HT1080 (cell line): ENCODE data around the gene PRKAG1. TPM values are rescaled to one million over a fixed set of nuclear protein-coding genes. Genes with fewer than 3 reads are reported as not detected.
A peak's percentile ranks its signal among the peaks of the same experiment; 100 is the strongest.

Source experiments
- DNase-seq: peaks from one replicate; pipeline ENCODE4 v3.0.0-alpha.2; 2015; ENCODE audit warnings: low read depth
- total RNA-seq: library from RNA; depleted of rRNA; stranded (reverse); fragments of >200 nt; shearing (Covaris generic); gene quantifications from 2 replicates; pipeline ENCODE4 v1.2.3, GENCODE V29; 2014

Gene PRKAG1
- total RNA-seq, 1 experiment from 2014 or later: 101 TPM

- peak; percentile 18 for DNase-seq
Measured at GRCh38 chr12:49014547-49014946, 4.0 kb downstream of the PRKAG1 start.

GRCh38 chr12:49013428-49013827, 5.1 kb downstream of the PRKAG1 start:
- DNase-seq: no peak

- DNase-seq: no peak
Measured at GRCh38 chr12:49012739-49013138, 5.8 kb downstream of the PRKAG1 start.

GRCh38 chr12:49010092-49010668, 8.4 kb downstream of the PRKAG1 start:
- DNase-seq: no peak

- DNase-seq: no peak
Measured at GRCh38 chr12:49008943-49009342, 9.6 kb downstream of the PRKAG1 start.

- no peak for DNase-seq
Measured at GRCh38 chr12:49000346-49000745, 18.2 kb downstream of the PRKAG1 start.

- DNase-seq: no peak
Measured at GRCh38 chr12:48999371-49000131, 19.0 kb downstream of the PRKAG1 start, which contains the start of gene DDN. Gene DDN (minus strand): TSS chr12:48999375. CDS start chr12:48999287, 88 bp downstream.

- no peak for DNase-seq
Measured at GRCh38 chr12:48998497-48999353, 19.9 kb downstream of the PRKAG1 start.

GRCh38 chr12:48997719-48998496, 20.7 kb downstream of the PRKAG1 start:
- DNase-seq: no peak

GRCh38 chr12:48996794-48997718, 21.5 kb downstream of the PRKAG1 start:
- no peak for DNase-seq

- peak; percentile 81 for DNase-seq
Measured at GRCh38 chr12:48995086-48995879, 23.3 kb downstream of the PRKAG1 start.

- DNase-seq: no peak
Measured at GRCh38 chr12:48994224-48995085, 24.1 kb downstream of the PRKAG1 start.

GRCh38 chr12:48993787-48994186, 24.8 kb downstream of the PRKAG1 start:
- DNase-seq: no peak

GRCh38 chr12:48991247-48992050, 27.1 kb downstream of the PRKAG1 start:
- no peak for DNase-seq

- DNase-seq: no peak
Measured at GRCh38 chr12:48990552-48990951, 28.0 kb downstream of the PRKAG1 start.

- DNase-seq: no peak
Measured at GRCh38 chr12:48988030-48988649, 30.4 kb downstream of the PRKAG1 start.

- DNase-seq: no peak
Measured at GRCh38 chr12:48986720-48987291, 31.8 kb downstream of the PRKAG1 start.
